Activated CD4-positive, alpha-beta T cell treated with anti-CD3 and anti-CD28 coated beads, Interleukin-2, amount 10 ng/mL, durations not matched to agents 7 days and 5 days (primary cell): ENCODE results near the gene PIK3R3. TPM values are rescaled to one million over a fixed set of nuclear protein-coding genes. Genes with fewer than 3 reads are reported as not detected.

ENCODE experiments used
- CTCF ChIA-PET: fragments of 350-600 bp; sonication (Branson Sonifier 250); formaldehyde crosslinking; loops from one replicate; lab custom pipeline; 2021; ENCODE audit warnings: antibody characterized with exemption; lab: Charles Lee
- POLR2A ChIA-PET: fragments of 350-600 bp; sonication (Branson Sonifier 250); formaldehyde crosslinking; loops from one replicate; lab custom pipeline; 2021; ENCODE audit warnings: antibody characterized with exemption; lab: Charles Lee
- DNase-seq: peaks from one replicate; pipeline ENCODE4 v3.0.0-alpha.2; 2020
- H3K27ac Mint-ChIP-seq: one replicate; pipeline ENCODE4 v1.8.0; 2021; ENCODE audit warnings: mild to moderate bottlenecking, moderate library complexity, mixed read lengths
- H3K27me3 Mint-ChIP-seq: one replicate; pipeline ENCODE4 v1.8.0; 2021; ENCODE audit warnings: mixed read lengths
- H3K36me3 Mint-ChIP-seq: one replicate; pipeline ENCODE4 v1.8.0; 2021; ENCODE audit warnings: low read depth, mixed read lengths
- H3K4me1 Mint-ChIP-seq: one replicate; pipeline ENCODE4 v1.8.0; 2021; ENCODE audit warnings: mixed read lengths
- H3K4me3 Mint-ChIP-seq: one replicate; pipeline ENCODE4 v1.8.0; 2021; ENCODE audit warnings: mild to moderate bottlenecking, moderate library complexity, mixed read lengths
- H3K9me3 Mint-ChIP-seq: one replicate; pipeline ENCODE4 v1.8.0; 2021; ENCODE audit warnings: mixed read lengths
- total RNA-seq, 2 experiments: library from RNA; stranded (reverse); gene quantifications; one replicate each; pipeline ENCODE4 v1.2.3, GENCODE V29; 2021

Gene PIK3R3
- total RNA-seq, 2 experiments from 2014 or later: 3.5 to 3.9 TPM

- ChIA-PET POLR2A (no interaction called here), CTCF (interaction anchor here (1.9 kb wide), 1 partner anchor 11 kb away, joined by 5 read pairs; no protein-coding TSS in a partner anchor)
These were observed 113.1 kb downstream of the PIK3R3 start for GRCh38 chr1:46019348-46019747.

DNA sequence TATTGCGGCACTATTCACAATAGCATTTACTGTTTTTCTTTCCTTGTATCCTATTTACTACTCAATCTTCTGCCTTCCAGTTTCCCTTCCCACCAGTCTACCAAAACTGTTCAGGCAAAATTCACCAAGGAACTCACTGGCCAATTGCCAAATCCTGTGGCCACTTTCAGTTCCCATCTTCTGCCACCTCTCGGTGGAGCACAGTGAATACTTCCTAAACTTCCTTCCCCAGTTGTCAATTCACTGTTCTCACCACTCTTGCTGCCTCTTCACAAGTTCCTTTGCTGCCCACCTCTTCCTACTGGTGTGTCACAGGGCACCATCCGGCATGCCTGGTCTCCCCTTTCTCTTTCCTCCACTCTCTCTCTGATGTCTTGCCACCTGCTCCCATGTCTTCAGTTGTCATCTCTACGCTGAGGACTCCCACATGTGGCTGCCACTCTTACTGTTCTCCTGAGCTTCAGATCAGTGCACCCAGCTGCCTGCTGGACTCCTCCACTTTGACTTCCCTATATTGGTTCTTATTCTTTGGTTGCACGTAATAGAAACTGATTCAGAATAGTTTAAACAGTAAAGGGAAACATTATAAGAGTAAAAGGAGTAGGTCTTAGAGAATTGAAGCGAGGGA is 114.4 kb downstream of the PIK3R3 start:
- Mint-ChIP-seq H3K27me3 (no peaks in the 10 kb centered on the region), H3K4me1 (no peaks in the 10 kb centered on the region), H3K9me3 (no peaks in the 10 kb centered on the region), H3K4me3 (no peak overlapping the region), H3K27ac (no peak overlapping the region), H3K36me3 (peaks cover 2% of the 10 kb centered on the region)
- CTCF ChIA-PET: interaction anchor here (0.8 to 1.9 kb wide), 2 partner anchors 12 to 13 kb away, joined by 4 to 5 read pairs; no protein-coding TSS in a partner anchor
- DNase-seq: no peak
- POLR2A ChIA-PET: no interaction called here

More at GRCh38 chr1:46019348-46019747, 113.1 kb downstream of the PIK3R3 start:
- Mint-ChIP-seq H3K4me1 (no peaks in the 10 kb centered on the region), H3K27ac (no peak overlapping the region), H3K27me3 (no peaks in the 10 kb centered on the region), H3K4me3 (no peak overlapping the region), H3K36me3 (peaks cover 7% of the 10 kb centered on the region), H3K9me3 (no peaks in the 10 kb centered on the region)
- DNase-seq: no peak

DNA sequence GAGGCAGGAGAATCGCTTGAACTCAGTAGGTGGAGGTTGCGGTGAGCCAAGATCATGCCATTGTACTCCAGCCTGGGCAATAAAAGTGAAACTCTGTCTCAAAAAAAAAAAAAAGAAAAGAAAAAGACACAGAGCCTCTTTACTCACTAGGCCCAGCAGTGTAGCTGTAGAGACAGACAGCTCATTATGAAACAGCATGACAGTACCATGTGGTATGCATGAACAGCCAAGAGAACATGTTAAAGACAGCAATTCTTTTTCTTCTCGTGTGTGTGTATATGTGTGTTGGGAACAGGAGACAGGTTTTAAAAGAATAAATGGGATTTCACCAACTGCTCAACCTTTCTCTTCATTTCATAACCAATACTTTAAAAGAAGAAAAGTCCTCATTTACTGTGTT is 118.8 kb downstream of the PIK3R3 start:
- no peaks in the 10 kb centered on the region for H3K27me3 Mint-ChIP-seq
- H3K9me3 Mint-ChIP-seq: no peaks in the 10 kb centered on the region
- no peaks in the 10 kb centered on the region for H3K4me1 Mint-ChIP-seq
- ChIA-PET CTCF (no interaction called here), POLR2A (no interaction called here)
- H3K4me3 Mint-ChIP-seq: no peak overlapping the region
- no peak overlapping the region for H3K27ac Mint-ChIP-seq
- DNase-seq: no peak
- peaks cover 10% of the 10 kb centered on the region for H3K36me3 Mint-ChIP-seq

- Mint-ChIP-seq H3K27ac (no peak overlapping the region), H3K4me3 (no peak overlapping the region), H3K9me3 (no peaks in the 10 kb centered on the region), H3K27me3 (no peaks in the 10 kb centered on the region), H3K36me3 (peaks cover 17% of the 10 kb centered on the region), H3K4me1 (no peaks in the 10 kb centered on the region)
- ChIA-PET POLR2A (no interaction called here), CTCF (interaction anchor here (0.9 kb wide), 1 partner anchor 14 kb away, joined by 3 read pairs; no protein-coding TSS in a partner anchor)
- DNase-seq: no peak
These were observed 120.2 kb downstream of the PIK3R3 start for GRCh38 chr1:46012236-46012635.

DNA sequence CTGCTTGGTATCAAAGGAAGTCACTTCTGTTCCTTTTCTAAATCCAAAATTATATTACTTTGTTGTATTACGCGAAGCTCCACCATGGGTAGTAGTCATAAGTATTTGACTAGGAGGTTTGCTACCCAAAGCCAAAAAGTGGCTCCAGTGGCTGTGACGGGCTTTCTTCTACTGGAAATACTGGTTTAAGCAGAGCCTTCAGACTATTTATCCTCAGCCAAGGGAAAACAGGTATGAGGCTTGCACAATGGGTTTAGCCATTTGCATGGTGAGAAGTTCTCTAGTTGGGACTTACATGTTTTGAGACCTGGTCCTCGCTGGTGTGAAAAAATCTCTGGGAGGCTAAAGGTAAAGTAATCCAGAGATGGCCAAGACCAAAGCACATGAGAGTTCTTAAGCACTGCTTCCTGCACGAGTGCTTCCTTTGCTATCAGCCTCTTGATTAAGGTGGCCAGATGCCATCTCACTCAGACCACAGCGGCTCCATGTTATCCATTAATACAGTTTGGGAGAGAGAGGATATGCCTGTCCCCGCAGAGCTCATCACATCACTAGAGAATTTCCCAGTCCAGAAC is 121.2 kb downstream of the PIK3R3 start:
- no peaks in the 10 kb centered on the region for H3K27me3 Mint-ChIP-seq
- peaks cover 17% of the 10 kb centered on the region for H3K36me3 Mint-ChIP-seq
- no peak overlapping the region for H3K27ac Mint-ChIP-seq
- no peaks in the 10 kb centered on the region for H3K4me1 Mint-ChIP-seq
- ChIA-PET POLR2A (interaction anchor here (0.6 kb wide), 1 partner anchor 383 kb away, joined by 5 read pairs; no protein-coding TSS in a partner anchor), CTCF (interaction anchor here (1.9 kb wide), 1 partner anchor 12 kb away, joined by 4 read pairs; no protein-coding TSS in a partner anchor)
- H3K9me3 Mint-ChIP-seq: no peaks in the 10 kb centered on the region
- H3K4me3 Mint-ChIP-seq: no peak overlapping the region
- DNase-seq: no peak

DNA sequence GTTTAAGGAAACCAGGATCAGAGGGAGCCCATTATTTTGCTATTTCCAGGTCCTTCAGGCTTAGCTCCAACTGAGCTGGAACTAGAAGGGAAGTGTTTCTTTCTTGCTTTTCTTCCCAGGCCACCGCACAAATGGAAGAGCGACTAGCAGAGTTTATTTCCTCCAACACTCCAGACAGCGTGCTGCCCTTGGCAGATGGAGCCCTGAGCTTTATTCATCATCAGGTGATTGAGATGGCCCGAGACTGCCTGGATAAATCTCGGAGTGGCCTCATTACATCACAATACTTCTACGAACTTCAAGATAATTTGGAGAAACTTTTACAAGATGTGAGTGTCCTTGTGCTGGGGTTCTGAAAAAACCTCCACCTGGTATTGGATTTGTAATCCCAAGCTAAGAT is 121.8 kb downstream of the PIK3R3 start:
- Mint-ChIP-seq H3K36me3 (peaks cover 17% of the 10 kb centered on the region), H3K27me3 (no peaks in the 10 kb centered on the region)
- POLR2A ChIA-PET: no interaction called here

GRCh38 chr1:46008585-46008984 is 123.8 kb downstream of the PIK3R3 start:
- ChIA-PET POLR2A (no interaction called here), CTCF (no interaction called here)
- no peak for DNase-seq
- Mint-ChIP-seq H3K27me3 (no peaks in the 10 kb centered on the region), H3K27ac (no peak overlapping the region), H3K36me3 (peaks cover 15% of the 10 kb centered on the region), H3K4me3 (no peak overlapping the region), H3K4me1 (no peaks in the 10 kb centered on the region), H3K9me3 (no peaks in the 10 kb centered on the region)

More for the DNA sequence above, 121.8 kb downstream of the PIK3R3 start:
- DNase-seq: no peak
- H3K27ac Mint-ChIP-seq: no peak overlapping the region
- H3K9me3 Mint-ChIP-seq: no peaks in the 10 kb centered on the region
- CTCF ChIA-PET: interaction anchor here (1.9 kb wide), 1 partner anchor 11 kb away, joined by 4 read pairs; no protein-coding TSS in a partner anchor
- no peak overlapping the region for H3K4me3 Mint-ChIP-seq
- H3K4me1 Mint-ChIP-seq: no peaks in the 10 kb centered on the region

DNA sequence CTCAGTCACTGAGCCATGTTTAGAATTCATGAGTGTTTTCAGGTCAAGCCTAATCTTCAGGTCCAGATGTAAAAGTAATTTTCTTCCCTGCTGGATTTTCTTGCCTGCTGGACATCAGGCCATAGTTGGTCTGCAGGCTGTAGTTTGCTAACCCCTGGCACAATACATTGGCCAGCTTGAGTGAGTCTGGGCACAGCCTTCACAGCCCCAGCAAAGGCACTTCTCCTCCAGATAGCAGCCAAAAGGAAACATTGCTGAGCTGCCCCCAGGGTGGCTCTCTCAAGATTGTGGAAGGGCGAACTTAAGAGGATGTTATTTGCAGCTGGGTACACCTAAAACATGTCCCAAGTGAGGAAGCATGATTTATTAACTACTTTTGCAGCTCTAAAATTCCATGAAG is 126.8 kb downstream of the PIK3R3 start:
- H3K27me3 Mint-ChIP-seq: no peaks in the 10 kb centered on the region
- no peaks in the 10 kb centered on the region for H3K4me1 Mint-ChIP-seq
- no peak overlapping the region for H3K4me3 Mint-ChIP-seq
- peaks cover 7% of the 10 kb centered on the region for H3K36me3 Mint-ChIP-seq
- no peak overlapping the region for H3K27ac Mint-ChIP-seq
- no peaks in the 10 kb centered on the region for H3K9me3 Mint-ChIP-seq
- CTCF ChIA-PET: interaction anchor here (1.2 kb wide), 1 partner anchor 13 kb away, joined by 4 read pairs; no protein-coding TSS in a partner anchor
- POLR2A ChIA-PET: no interaction called here
- DNase-seq: no peak

DNA sequence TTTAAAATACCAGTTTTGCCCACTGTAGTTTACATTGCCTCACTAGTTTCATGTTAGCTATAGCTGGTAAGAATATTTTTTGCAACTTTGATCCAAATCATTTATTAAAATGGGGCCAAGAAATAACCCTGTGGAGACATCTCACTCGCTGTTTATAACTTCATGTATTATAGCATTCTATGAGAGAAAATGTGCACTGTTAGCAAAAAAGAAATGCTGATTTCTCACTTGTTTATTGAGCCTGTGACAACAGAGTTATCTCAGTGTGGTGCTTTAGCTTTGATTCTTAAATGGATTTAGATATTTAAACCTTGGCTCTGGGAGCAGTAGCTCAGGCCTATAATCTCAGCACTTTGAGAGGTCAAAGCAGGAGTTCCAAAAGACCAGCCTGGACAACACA is 127.9 kb downstream of the PIK3R3 start:
- no peaks in the 10 kb centered on the region for H3K27me3 Mint-ChIP-seq
- H3K4me3 Mint-ChIP-seq: no peak overlapping the region

GRCh38 chr1:46003315-46003714 is 129.1 kb downstream of the PIK3R3 start:
- no peak overlapping the region for H3K4me3 Mint-ChIP-seq
- no peaks in the 10 kb centered on the region for H3K9me3 Mint-ChIP-seq
- H3K27ac Mint-ChIP-seq: no peak overlapping the region
- H3K4me1 Mint-ChIP-seq: no peaks in the 10 kb centered on the region
- DNase-seq: no peak
- peaks cover 8% of the 10 kb centered on the region for H3K36me3 Mint-ChIP-seq
- ChIA-PET POLR2A (interaction anchor here (0.6 kb wide), 1 partner anchor 124 kb away, joined by 5 read pairs; no protein-coding TSS in a partner anchor), CTCF (no interaction called here)
- no peaks in the 10 kb centered on the region for H3K27me3 Mint-ChIP-seq

More for the DNA sequence above, 127.9 kb downstream of the PIK3R3 start:
- Mint-ChIP-seq H3K27ac (no peak overlapping the region), H3K4me1 (no peaks in the 10 kb centered on the region), H3K9me3 (no peaks in the 10 kb centered on the region), H3K36me3 (peaks cover 9% of the 10 kb centered on the region)
- DNase-seq: no peak
- POLR2A ChIA-PET: no interaction called here
- CTCF ChIA-PET: interaction anchor here (0.6 kb wide), 1 partner anchor 14 kb away, joined by 3 read pairs; no protein-coding TSS in a partner anchor

- ChIA-PET POLR2A (interaction anchor here (0.6 kb wide), 1 partner anchor 123 kb away, joined by 5 read pairs; no protein-coding TSS in a partner anchor), CTCF (interaction anchor here (1.0 kb wide), 2 partner anchors 22 to 221 kb away, joined by 3 read pairs; no protein-coding TSS in a partner anchor)
- Mint-ChIP-seq H3K36me3 (peaks cover 5% of the 10 kb centered on the region), H3K9me3 (no peaks in the 10 kb centered on the region), H3K27ac (no peak overlapping the region), H3K27me3 (no peaks in the 10 kb centered on the region), H3K4me3 (no peak overlapping the region), H3K4me1 (no peaks in the 10 kb centered on the region)
- no peak for DNase-seq
These were observed 129.8 kb downstream of the PIK3R3 start for GRCh38 chr1:46002551-46003150.

DNA sequence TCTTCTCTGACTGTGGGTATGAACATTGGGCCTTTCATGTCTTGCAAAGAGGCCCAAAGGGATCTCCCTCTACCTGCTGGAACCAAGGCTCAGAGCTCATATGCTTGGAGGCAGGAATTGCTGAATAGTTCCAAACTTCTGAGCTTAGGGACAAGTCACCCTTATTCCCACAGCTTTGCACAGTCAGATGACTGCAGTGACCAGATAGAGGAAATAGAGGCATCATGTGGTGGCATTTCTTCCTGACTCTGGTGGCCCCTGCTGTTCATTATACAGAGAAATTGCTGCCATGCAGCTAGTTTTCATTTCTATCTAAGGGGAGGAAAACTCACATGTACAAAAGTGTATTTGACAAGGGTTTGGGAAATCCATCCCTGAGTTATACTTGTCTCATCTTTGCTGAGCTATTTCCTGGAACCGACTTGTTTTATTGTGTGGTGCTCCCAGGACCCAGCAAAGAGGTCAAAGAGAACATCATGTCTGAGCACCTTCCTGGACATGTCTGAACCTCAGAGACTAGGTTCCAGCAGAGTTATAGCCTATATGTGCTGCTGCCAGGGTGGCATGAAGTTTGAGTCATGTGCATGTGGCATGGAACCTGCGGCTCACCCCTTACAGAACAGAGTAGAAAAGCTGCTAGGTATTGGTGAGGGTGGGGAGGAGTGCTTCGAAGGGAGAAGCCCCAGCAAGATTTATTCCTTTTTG is 131.2 kb downstream of the PIK3R3 start:
- Mint-ChIP-seq H3K4me1 (no peaks in the 10 kb centered on the region), H3K27ac (no peak overlapping the region), H3K9me3 (no peaks in the 10 kb centered on the region), H3K4me3 (no peak overlapping the region), H3K36me3 (peaks cover 3% of the 10 kb centered on the region), H3K27me3 (no peaks in the 10 kb centered on the region)
- DNase-seq: no peak
- ChIA-PET POLR2A (no interaction called here), CTCF (interaction anchor here (1.0 kb wide), 1 partner anchor 24 kb away, joined by 3 read pairs; no protein-coding TSS in a partner anchor)
